ENCODE measurements around the gene QRICH1. TPM values are rescaled to one million over a fixed set of nuclear protein-coding genes. Genes with fewer than 3 reads are reported as not detected.

Gene QRICH1
- total and polyA plus RNA-seq, 2 donors, result 40.7 to 63.0 TPM

DNA sequence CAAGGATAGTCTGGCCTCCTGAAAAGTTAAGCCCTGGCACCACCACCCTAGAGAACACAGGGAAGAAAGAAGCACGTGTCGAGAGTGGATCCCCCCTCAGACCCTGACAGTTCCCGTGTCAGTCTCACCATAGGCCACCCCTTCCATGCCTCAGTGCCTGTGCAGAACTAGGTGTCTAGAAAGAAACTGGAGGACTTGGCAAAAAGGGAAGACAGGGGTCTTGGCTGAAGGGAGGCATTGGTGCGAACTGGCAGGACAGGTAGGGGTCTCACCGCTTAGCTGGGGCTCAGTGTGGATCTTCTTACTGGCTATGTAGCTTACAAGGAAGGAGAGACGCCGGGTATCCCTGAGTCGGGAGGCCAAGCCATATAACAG, 10.2 kb upstream of the QRICH1 start:
- 3% methylated on average over 8 of the region's 8 CpGs for WGBS

DNA sequence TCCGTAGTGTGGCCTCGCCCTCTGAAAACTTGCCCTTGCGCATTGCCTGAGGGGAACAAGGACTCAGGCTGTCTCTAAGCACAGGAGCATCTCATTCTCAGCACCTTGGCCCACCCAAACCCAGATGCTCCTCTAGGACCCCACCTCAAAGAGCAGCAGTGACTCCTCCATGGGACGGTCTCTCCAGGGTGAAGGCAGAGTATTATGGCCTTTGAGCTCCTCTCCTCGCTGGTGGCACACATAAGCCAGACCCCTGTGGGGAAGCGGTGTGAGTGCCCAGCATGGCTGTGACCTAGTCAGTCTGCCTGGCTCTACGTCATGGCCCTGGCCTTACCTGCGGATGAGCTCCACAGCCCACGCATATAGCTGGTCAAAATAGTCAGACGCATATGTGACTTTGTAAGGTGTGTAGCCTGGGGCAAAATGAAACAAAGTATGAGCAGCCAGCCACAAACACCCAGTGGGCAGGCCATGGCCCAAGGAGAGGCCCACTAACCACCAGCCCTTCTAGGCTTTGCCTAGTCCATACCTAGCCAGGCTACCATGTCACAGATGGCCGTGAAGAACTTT, 6.3 kb upstream of the QRICH1 start:
- Histone ChIP-seq H3K4me1 (ENCODE audit: insufficient read depth) (peaks cover 2% of the 10 kb centered on the region), H3K4me3 (ENCODE audit: low read depth, low read length) (no peak overlapping the region), H3K36me3 (ENCODE audit: insufficient read depth) (peaks cover 8% of the 10 kb centered on the region), H3K27ac (ENCODE audit: low read depth) (no peak overlapping the region)
- WGBS, result 95% methylated on average over 11 of the region's 11 CpGs
- no peak for DNase-seq (ENCODE audit: extremely low spot score)

More for the DNA sequence above, 10.2 kb upstream of the QRICH1 start:
- Histone ChIP-seq H3K27ac (ENCODE audit: low read depth) (peak overlapping the region; percentile 63), H3K4me3 (ENCODE audit: low read depth, low read length) (peak overlapping the region; percentile 69), H3K36me3 (ENCODE audit: insufficient read depth) (peaks cover 8% of the 10 kb centered on the region), H3K4me1 (ENCODE audit: insufficient read depth) (peaks cover 2% of the 10 kb centered on the region)
- no peak for DNase-seq (ENCODE audit: extremely low spot score)

DNA sequence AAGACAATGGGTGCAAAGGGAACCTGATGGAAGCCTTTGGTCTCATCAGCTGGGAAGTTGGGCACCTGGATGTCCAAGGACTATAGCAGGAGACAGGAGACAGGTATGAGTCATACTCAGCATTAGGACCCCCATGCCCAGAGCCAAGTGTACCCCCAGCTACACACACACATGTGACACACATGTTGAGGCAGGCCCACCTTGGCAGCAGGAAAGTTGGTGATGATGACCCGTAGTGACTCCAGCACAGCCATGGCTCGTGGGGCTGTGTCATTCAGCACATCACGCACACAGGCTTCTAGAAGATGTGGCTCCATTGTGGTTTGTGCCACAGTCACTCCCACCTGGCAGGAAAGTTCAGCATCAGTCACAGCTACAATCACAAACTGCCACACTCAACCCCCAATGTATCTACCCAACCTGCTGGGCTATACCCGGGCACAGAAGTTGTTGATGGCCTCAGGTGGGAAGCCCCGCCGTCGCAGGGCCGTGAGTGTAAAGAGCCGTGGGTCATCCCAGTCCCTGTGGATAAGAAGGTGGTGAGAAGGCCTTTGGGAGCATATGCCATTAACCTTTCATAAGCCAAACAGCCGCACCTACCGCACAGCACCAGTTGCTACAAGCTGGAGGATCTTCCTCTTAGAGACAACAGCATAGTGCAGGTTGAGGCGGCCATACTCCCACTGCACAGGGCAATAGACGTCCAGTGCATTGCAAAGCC, 5.2 kb upstream of the QRICH1 start:
- Histone ChIP-seq H3K4me1 (ENCODE audit: insufficient read depth) (peaks cover 2% of the 10 kb centered on the region), H3K36me3 (ENCODE audit: insufficient read depth) (peaks cover 8% of the 10 kb centered on the region), H3K4me3 (ENCODE audit: low read depth, low read length) (no peak overlapping the region), H3K27ac (ENCODE audit: low read depth) (no peak overlapping the region)
- WGBS, result 89% methylated on average over 13 of the region's 13 CpGs
- DNase-seq (ENCODE audit: extremely low spot score), result no peak

DNA sequence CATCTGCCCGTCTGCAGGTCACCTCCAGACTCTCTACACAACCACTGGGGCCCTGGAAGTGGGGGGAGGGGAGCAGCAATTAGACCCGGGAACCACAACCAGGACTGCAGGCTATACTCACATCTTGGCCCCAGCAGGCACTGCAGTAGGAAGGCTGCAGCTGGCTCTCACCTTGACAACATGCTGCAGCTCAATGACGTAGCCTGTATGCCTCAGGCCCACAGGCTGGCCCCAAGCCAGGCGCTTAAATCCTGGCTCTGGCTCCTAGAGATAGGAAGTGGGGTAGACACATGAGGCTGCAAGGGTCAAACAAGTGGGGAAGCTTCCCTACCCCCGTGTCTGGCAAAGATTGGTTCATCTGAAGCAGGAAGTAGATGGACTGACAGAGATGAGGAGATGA, 4.6 kb upstream of the QRICH1 start:
- Histone ChIP-seq H3K36me3 (ENCODE audit: insufficient read depth) (peaks cover 8% of the 10 kb centered on the region), H3K27ac (ENCODE audit: low read depth) (no peak overlapping the region), H3K4me3 (ENCODE audit: low read depth, low read length) (no peak overlapping the region), H3K4me1 (ENCODE audit: insufficient read depth) (no peaks in the 10 kb centered on the region)
- WGBS, result 49% methylated on average over 5 of the region's 5 CpGs
- no peak for DNase-seq (ENCODE audit: extremely low spot score)

DNA sequence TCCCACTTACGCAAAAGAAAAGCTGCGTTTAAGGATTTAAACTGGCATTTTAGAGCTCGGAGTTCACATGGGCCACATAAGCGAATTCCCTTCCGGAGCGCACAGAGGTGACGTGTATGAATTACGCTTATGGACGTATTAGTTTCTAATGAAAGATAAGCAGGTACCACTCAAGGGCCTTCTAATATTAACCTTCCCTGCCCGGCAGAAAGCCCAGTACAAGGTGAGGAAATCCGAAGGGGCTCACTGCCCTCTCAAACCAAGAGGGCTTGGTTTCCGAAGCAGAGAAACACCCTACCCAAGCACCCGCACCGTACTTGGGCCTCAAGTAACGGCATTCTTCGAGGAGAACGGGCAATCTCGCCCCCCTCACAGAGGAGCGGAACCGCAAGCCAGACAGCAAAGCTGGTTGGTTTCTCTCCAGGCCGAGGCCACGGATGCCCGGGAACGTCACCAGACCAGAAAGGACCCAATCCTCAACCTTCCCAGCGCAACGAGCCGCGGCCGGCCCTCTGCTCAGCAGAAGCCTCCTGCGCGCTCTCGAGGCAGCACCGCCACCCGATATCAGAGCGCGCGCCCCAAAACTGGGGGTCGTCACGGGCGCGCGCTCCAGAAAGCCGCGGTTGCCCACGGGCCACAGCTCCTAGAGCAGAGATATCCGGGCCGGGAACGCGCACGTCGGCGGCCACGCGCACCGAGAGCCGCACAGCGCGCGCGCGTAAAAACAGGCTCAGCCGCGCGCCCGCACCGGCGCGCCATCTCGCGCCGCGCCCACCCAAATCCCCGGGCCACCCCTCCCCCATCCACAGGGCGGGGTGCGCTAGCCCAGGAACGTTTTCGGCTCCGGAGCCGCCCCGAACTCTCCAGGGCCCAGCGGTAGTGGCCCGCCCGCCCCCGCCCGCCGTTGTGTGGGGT, 676 bp downstream of the QRICH1 start:
- no peaks in the 10 kb centered on the region for H3K4me1 ChIP-seq (ENCODE audit: insufficient read depth)
- H3K36me3 ChIP-seq (ENCODE audit: insufficient read depth), result no peaks in the 10 kb centered on the region
- H3K27ac ChIP-seq (ENCODE audit: low read depth), result peak overlapping the region; percentile 96
- WGBS, result under 1% methylated on average over 86 of the region's 86 CpGs
- H3K4me3 ChIP-seq (ENCODE audit: low read depth, low read length), result peak overlapping the region; percentile 76
- peak; percentile 15 for DNase-seq (ENCODE audit: extremely low spot score)

DNA sequence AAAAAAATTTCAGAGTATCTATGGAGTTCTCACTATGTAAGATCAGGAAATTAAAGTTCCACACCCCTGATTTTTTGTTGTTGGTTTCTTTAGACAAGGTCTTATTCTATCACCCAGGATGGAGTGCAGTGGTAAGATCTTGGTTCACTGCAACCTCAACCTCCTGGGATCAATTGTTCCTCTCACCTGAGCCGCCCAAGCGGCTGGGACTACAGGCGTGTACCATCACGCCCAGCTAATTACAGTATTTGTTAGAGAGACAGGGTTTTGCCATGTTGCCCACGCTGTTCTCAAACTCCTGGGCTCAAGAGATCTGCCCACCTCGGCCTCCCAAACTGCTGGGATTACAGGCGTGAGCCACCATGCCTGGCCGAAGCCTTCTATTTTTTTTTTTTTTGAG, 12.4 kb downstream of the QRICH1 start:
- 92% methylated on average over 8 of the region's 8 CpGs for WGBS
- H3K36me3 ChIP-seq (ENCODE audit: insufficient read depth), result peaks cover 4% of the 10 kb centered on the region
- no peaks in the 10 kb centered on the region for H3K4me1 ChIP-seq (ENCODE audit: insufficient read depth)
- no peak overlapping the region for H3K27ac ChIP-seq (ENCODE audit: low read depth)
- no peak overlapping the region for H3K4me3 ChIP-seq (ENCODE audit: low read depth, low read length)
- no peak for DNase-seq (ENCODE audit: extremely low spot score)

DNA sequence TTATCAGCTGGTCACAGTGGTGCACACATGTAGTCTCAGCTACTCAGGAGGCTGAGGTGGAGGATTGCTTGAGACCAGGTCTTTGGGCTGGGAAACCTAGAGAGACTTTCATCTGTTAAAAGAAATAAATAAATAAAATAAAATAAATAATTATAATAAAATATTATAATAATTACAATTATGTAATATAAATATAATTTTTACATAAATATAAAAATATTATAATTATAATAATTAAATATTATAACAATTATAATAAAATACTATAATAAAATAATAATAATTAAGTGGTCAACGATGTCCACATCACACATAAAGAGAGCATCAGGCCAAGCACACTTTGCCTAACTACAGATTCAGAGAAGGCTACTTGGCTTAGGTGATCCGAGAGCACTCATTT, 14.6 kb downstream of the QRICH1 start:
- H3K36me3 ChIP-seq (ENCODE audit: insufficient read depth), result peaks cover 4% of the 10 kb centered on the region

DNA sequence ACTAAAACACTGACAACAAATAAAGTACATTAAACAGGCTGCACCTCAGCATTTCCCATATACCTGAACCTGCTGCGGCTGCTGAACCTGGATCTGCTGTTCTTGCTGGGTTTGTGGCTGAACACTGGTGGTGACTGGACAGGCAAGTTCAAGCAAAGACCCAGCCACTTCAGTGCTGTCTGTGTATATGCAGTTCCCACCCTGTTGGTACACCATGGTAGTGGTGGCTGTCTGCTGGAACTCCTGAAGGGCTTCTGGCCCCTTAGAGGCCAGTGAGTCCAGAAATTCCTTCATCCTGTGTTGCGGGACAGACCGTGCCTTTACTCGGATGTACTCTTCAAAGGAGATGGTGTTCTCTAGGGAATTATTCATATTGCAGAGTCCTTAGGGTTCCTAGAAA, 17.2 kb downstream of the QRICH1 start:
- Histone ChIP-seq H3K4me3 (ENCODE audit: low read depth, low read length) (no peak overlapping the region), H3K36me3 (ENCODE audit: insufficient read depth) (peaks cover 8% of the 10 kb centered on the region), H3K4me1 (ENCODE audit: insufficient read depth) (no peaks in the 10 kb centered on the region), H3K27ac (ENCODE audit: low read depth) (no peak overlapping the region)
- no peak for DNase-seq (ENCODE audit: extremely low spot score)
- 84% methylated on average over 4 of the region's 4 CpGs for WGBS

More for the DNA sequence above, 14.6 kb downstream of the QRICH1 start:
- no peak overlapping the region for H3K4me3 ChIP-seq (ENCODE audit: low read depth, low read length)
- DNase-seq (ENCODE audit: extremely low spot score), result no peak
- no peaks in the 10 kb centered on the region for H3K4me1 ChIP-seq (ENCODE audit: insufficient read depth)
- no peak overlapping the region for H3K27ac ChIP-seq (ENCODE audit: low read depth)
- WGBS, result 94% methylated on average over 2 of the region's 2 CpGs

DNA sequence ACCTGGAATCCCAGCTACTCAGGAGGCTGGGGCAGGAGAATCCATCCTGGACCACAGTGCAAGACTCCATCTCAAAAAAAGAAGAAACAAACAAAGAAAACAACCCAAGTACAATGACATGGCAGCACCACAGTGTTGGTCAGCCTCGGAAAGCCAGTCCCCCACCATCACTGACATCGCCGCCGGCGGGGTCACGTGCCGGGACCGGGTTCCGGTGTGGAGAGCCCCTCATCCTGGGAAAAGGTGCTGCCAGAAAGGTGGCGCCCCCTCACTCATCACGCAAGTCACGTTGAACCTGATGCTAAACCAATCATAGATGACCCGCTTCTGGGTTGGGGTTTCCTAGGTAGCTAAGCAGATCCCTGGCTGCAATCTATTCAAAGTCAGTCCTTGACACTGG, 17.8 kb downstream of the QRICH1 start:
- Histone ChIP-seq H3K4me1 (ENCODE audit: insufficient read depth) (no peaks in the 10 kb centered on the region), H3K27ac (ENCODE audit: low read depth) (no peak overlapping the region), H3K36me3 (ENCODE audit: insufficient read depth) (peaks cover 8% of the 10 kb centered on the region), H3K4me3 (ENCODE audit: low read depth, low read length) (no peak overlapping the region)
- no peak for DNase-seq (ENCODE audit: extremely low spot score)
- WGBS, result 93% methylated on average over 13 of the region's 13 CpGs

DNA sequence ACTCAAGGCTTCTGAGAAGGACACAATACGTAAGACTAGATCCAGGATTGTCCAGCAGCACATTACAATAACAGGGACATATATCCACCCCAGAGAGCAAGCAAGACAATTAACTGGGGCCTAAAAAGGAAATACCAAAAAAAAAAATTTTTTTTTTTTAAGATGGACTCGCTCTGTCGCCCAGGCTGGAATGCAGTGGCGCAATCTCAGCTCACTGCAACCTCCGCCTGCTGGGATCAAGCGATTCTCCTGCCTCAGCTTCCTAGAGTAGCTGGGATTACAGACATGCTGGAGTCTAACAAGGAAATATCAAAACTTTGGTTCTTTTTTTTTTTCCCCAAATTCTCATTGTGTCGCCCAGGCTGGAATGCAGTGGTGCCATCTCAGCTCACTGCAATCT, 35.9 kb downstream of the QRICH1 start:
- Histone ChIP-seq H3K27ac (ENCODE audit: low read depth) (no peak overlapping the region), H3K4me3 (ENCODE audit: low read depth, low read length) (no peak overlapping the region), H3K4me1 (ENCODE audit: insufficient read depth) (no peaks in the 10 kb centered on the region), H3K36me3 (ENCODE audit: insufficient read depth) (peaks cover 7% of the 10 kb centered on the region)
- no peak for DNase-seq (ENCODE audit: extremely low spot score)
- 87% methylated on average over 7 of the region's 7 CpGs for WGBS

DNA sequence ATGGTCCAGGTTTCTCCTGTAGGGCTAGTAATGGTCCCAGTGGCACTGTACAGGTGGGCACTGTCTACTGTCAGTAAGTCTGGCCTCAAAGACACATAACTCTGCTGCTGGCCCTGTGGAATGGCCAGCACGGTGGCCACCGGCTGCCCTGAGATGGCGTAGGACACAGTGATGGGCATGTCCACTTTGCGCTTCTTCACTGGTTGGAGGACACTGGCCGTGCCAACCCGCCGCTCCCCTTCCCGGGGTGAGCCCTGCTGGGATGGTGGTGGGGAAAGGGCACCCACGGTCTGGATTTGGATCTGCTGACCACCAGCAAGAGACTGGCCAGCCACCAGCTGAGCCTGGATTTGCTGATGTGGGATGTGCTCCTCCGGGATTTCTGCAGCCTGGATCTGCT, 36.6 kb downstream of the QRICH1 start:
- no peaks in the 10 kb centered on the region for H3K4me1 ChIP-seq (ENCODE audit: insufficient read depth)
- 97% methylated on average over 10 of the region's 10 CpGs for WGBS
- no peak for DNase-seq (ENCODE audit: extremely low spot score)
- no peak overlapping the region for H3K4me3 ChIP-seq (ENCODE audit: low read depth, low read length)
- H3K27ac ChIP-seq (ENCODE audit: low read depth), result no peak overlapping the region
- H3K36me3 ChIP-seq (ENCODE audit: insufficient read depth), result peaks cover 6% of the 10 kb centered on the region

DNA sequence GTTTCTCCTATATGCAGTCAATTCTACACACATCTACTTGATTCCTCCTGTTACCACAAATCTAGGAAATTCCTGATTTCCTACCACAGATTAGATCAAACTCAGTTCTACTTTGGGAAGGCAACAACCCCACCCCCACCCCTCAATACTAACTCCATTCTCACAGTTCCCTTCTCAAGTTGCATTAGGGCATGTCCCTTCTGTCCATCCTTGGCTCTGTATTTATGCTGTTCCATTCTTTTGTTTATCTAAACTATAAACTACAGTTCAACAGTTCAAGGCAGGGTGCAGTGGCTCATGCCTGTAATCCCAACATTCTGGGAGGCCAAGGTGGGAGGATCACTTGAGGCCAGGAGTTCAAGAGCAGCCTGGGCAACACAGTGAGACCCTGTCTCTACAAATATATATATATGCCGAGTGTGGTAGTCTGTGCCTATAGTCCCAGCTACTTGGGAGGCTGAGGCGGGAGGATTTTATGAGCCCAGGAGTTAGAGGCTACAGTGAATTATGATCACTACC, 39.5 kb downstream of the QRICH1 start:
- DNase-seq (ENCODE audit: extremely low spot score), result no peak
- Histone ChIP-seq H3K4me3 (ENCODE audit: low read depth, low read length) (no peak overlapping the region), H3K36me3 (ENCODE audit: insufficient read depth) (peaks cover 3% of the 10 kb centered on the region), H3K27ac (ENCODE audit: low read depth) (no peak overlapping the region), H3K4me1 (ENCODE audit: insufficient read depth) (no peaks in the 10 kb centered on the region)
- 94% methylated on average over 2 of the region's 2 CpGs for WGBS

DNA sequence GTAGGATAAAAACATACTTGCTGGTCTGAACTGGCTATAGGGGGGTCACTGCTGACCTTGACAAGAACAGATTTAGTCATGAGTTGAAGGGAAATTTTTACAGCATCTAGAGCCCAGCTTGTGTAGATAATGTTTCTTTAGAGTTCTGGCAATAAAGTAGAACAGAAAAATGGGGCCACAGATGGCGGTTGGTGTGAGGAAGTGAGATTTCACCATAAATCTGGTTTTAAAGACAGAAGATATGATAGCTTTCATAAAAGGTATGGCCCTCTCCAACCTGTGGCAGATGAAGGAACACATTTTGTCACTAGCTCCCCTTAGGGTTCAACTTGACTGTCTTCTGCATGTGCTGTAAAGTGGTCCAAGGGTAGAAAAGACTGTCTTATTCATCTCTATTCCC, 40.3 kb downstream of the QRICH1 start:
- no peak overlapping the region for H3K27ac ChIP-seq (ENCODE audit: low read depth)
- no peak for DNase-seq (ENCODE audit: extremely low spot score)
- H3K36me3 ChIP-seq (ENCODE audit: insufficient read depth), result peaks cover 3% of the 10 kb centered on the region
- H3K4me1 ChIP-seq (ENCODE audit: insufficient read depth), result no peaks in the 10 kb centered on the region
- 98% methylated on average over 1 of the region's 1 CpG for WGBS
- no peak overlapping the region for H3K4me3 ChIP-seq (ENCODE audit: low read depth, low read length)

All from urinary bladder (tissue), 4 donors.